Trophoblast cell (in vitro differentiated cells and primary cell): ENCODE measurements around the gene CLEC1B.

Experiments used
- DNase-seq, 2 donors: peaks; one replicate each; pipeline ENCODE4 v3.0.0-alpha.2; 2016
- H2AFZ ChIP-seq: 2 replicates; pipeline ENCODE4 v1.6.1; 2013; ENCODE audit warnings: low read length, moderate library complexity, mild to moderate bottlenecking; ENCODE audit not compliant: insufficient read depth, poor library complexity
- H2AK5ac ChIP-seq: 2 replicates; pipeline ENCODE4 v1.6.1; 2013; ENCODE audit warnings: mild to moderate bottlenecking, low read length
- H2BK120ac ChIP-seq: 2 replicates; pipeline ENCODE4 v1.6.1; 2013; ENCODE audit warnings: low read length, mild to moderate bottlenecking, moderate library complexity; ENCODE audit not compliant: insufficient read depth, poor library complexity
- H2BK12ac ChIP-seq: 2 replicates; pipeline ENCODE4 v1.6.1; 2013; ENCODE audit warnings: mild to moderate bottlenecking, low read length, moderate library complexity
- H2BK5ac ChIP-seq: 2 replicates; pipeline ENCODE4 v1.6.1; 2013; ENCODE audit warnings: low read length, low read depth, moderate library complexity, mild to moderate bottlenecking; ENCODE audit not compliant: poor library complexity
- H3K14ac ChIP-seq: 2 replicates; pipeline ENCODE4 v1.6.1; 2013; ENCODE audit warnings: mild to moderate bottlenecking, low read length
- H3K18ac ChIP-seq: 2 replicates; pipeline ENCODE4 v1.6.1; 2013; ENCODE audit warnings: mild to moderate bottlenecking, low read length
- H3K23ac ChIP-seq: 2 replicates; pipeline ENCODE4 v1.6.1; 2013; ENCODE audit warnings: low read length
- H3K27ac ChIP-seq: 2 replicates; pipeline ENCODE4 v1.5.1; 2013; ENCODE audit warnings: low read depth, mild to moderate bottlenecking, inconsistent platforms, low read length, moderate library complexity
- H3K27me3 ChIP-seq: 2 replicates; pipeline ENCODE4 v1.6.1; 2013; ENCODE audit warnings: inconsistent platforms, mild to moderate bottlenecking, low read length, moderate library complexity; ENCODE audit not compliant: insufficient read depth
- H3K36me3 ChIP-seq, 2 experiments: 1 replicate in 1 of 2; 2 replicates in 1 of 2; pipeline ENCODE4 v1.6.1; 2013; ENCODE audit warnings: low read length in 2 of 2, mild to moderate bottlenecking in 2 of 2, moderate library complexity in 1 of 2; ENCODE audit not compliant: insufficient read depth in 2 of 2, control insufficient read depth in 1 of 2
- H3K4ac ChIP-seq: 2 replicates; pipeline ENCODE4 v1.6.1; 2013; ENCODE audit warnings: low read depth, mild to moderate bottlenecking, low read length, moderate library complexity
- H3K4me1 ChIP-seq, 2 experiments: 1 replicate in 1 of 2; 2 replicates in 1 of 2; pipeline ENCODE4 v1.6.1; 2013; ENCODE audit warnings: low read length in 2 of 2, mild to moderate bottlenecking in 2 of 2, moderate library complexity in 1 of 2; ENCODE audit not compliant: insufficient read depth in 2 of 2, control insufficient read depth in 1 of 2
- H3K4me2 ChIP-seq: 2 replicates; pipeline ENCODE4 v1.6.1; 2013; ENCODE audit warnings: inconsistent platforms, mild to moderate bottlenecking, low read length, moderate library complexity
- H3K4me3 ChIP-seq: 2 replicates; pipeline ENCODE4 v1.5.1; 2013; ENCODE audit warnings: mild to moderate bottlenecking, low read depth, low read length, inconsistent platforms
- H3K79me1 ChIP-seq: one replicate; pipeline ENCODE4 v1.6.1; 2013; ENCODE audit warnings: low read length
- H3K79me2 ChIP-seq: 2 replicates; pipeline ENCODE4 v1.6.1; 2013; ENCODE audit warnings: low read length, mild to moderate bottlenecking; ENCODE audit not compliant: control insufficient read depth, insufficient read depth, poor library complexity
- H3K9ac ChIP-seq: 2 replicates; pipeline ENCODE4 v1.6.1; 2013; ENCODE audit warnings: mild to moderate bottlenecking, low read length
- H3K9me3 ChIP-seq: 2 replicates; pipeline ENCODE4 v1.6.1; 2013; ENCODE audit warnings: low read depth, mild to moderate bottlenecking, control low read depth, inconsistent platforms, low read length; ENCODE audit not compliant: insufficient read depth
- H4K12ac ChIP-seq: 2 replicates; pipeline ENCODE4 v1.6.1; 2013; ENCODE audit warnings: low read depth, mild to moderate bottlenecking, low read length, moderate library complexity
- H4K8ac ChIP-seq: 2 replicates; pipeline ENCODE4 v1.6.1; 2013; ENCODE audit warnings: low read depth, mild to moderate bottlenecking, low read length, moderate library complexity
- H4K91ac ChIP-seq: one replicate; pipeline ENCODE4 v1.6.1; 2013; ENCODE audit warnings: low read depth, mild to moderate bottlenecking, low read length, moderate library complexity
- WGBS: extraction: QIAGEN DNeasy Blood & Tissue Kit; methylation state at CpG from one replicate; pipeline ENCODE4 v1.1.7; 2013; ENCODE audit warnings: missing lambda C conversion rate; ENCODE audit not compliant: insufficient read length, insufficient coverage; ENCODE audit errors: extremely low coverage; 5-methylcytosine and 5-hydroxymethylcytosine counted together

The CLEC1B gene

GRCh38 chr12:10018386-10018785 lies 19.5 kb upstream of the CLEC1B start:
- H3K23ac ChIP-seq, result no peak overlapping the region
- no peaks in the 10 kb centered on the region for H3K9me3 ChIP-seq
- no peaks in the 10 kb centered on the region for H3K36me3 ChIP-seq
- no peak overlapping the region for H2BK120ac ChIP-seq
- no peak overlapping the region for H3K9ac ChIP-seq
- H3K18ac ChIP-seq, result no peak overlapping the region
- no peak overlapping the region for H2AFZ ChIP-seq
- DNase-seq, result no peak
- H4K91ac ChIP-seq, result no peak overlapping the region
- H3K27me3 ChIP-seq, result no peaks in the 10 kb centered on the region
- no peak overlapping the region for H3K14ac ChIP-seq
- no peaks in the 10 kb centered on the region for H3K79me1 ChIP-seq
- no peak overlapping the region for H2AK5ac ChIP-seq
- H3K27ac ChIP-seq, result no peak overlapping the region
- H3K4me2 ChIP-seq, result no peak overlapping the region
- no peak overlapping the region for H2BK5ac ChIP-seq
- H3K4me1 ChIP-seq, result no peaks in the 10 kb centered on the region
- H2BK12ac ChIP-seq, result no peak overlapping the region
- no CpG with 5 or more reads among the region's 5 CpGs for WGBS
- H3K4me3 ChIP-seq, result no peak overlapping the region
- no peak overlapping the region for H4K8ac ChIP-seq
- H3K79me2 ChIP-seq, result no peaks in the 10 kb centered on the region
- no peak overlapping the region for H3K4ac ChIP-seq
- no peak overlapping the region for H4K12ac ChIP-seq

GRCh38 chr12:10016881-10017280 lies 18.0 kb upstream of the CLEC1B start:
- Histone ChIP-seq H2BK12ac (no peak overlapping the region), H2BK5ac (no peak overlapping the region), H3K23ac (no peak overlapping the region), H4K8ac (no peak overlapping the region), H3K14ac (no peak overlapping the region), H2AK5ac (no peak overlapping the region), H3K27ac (no peak overlapping the region), H4K91ac (no peak overlapping the region), H4K12ac (no peak overlapping the region), H3K9me3 (no peaks in the 10 kb centered on the region), H2BK120ac (no peak overlapping the region), H3K4me1 (no peaks in the 10 kb centered on the region), H3K79me2 (no peaks in the 10 kb centered on the region), H3K27me3 (no peaks in the 10 kb centered on the region), H3K4me2 (no peak overlapping the region), H3K36me3 (no peaks in the 10 kb centered on the region), H3K79me1 (no peaks in the 10 kb centered on the region), H3K4me3 (no peak overlapping the region), H3K18ac (no peak overlapping the region), H3K4ac (no peak overlapping the region), H2AFZ (no peak overlapping the region), H3K9ac (no peak overlapping the region)
- DNase-seq, result peak in 1 of 2 donors; percentile 26
- no CpG with 5 or more reads among the region's 1 CpG for WGBS

- Histone ChIP-seq H3K4me3 (no peak overlapping the region), H3K4me2 (no peak overlapping the region), H3K36me3 (no peaks in the 10 kb centered on the region), H4K91ac (no peak overlapping the region), H2BK120ac (no peak overlapping the region), H3K27ac (no peak overlapping the region), H2BK5ac (no peak overlapping the region), H4K8ac (no peak overlapping the region), H2AFZ (no peak overlapping the region), H3K79me1 (no peaks in the 10 kb centered on the region), H3K18ac (no peak overlapping the region), H3K14ac (no peak overlapping the region), H3K23ac (no peak overlapping the region), H3K9ac (no peak overlapping the region), H3K4me1 (no peaks in the 10 kb centered on the region), H3K9me3 (no peaks in the 10 kb centered on the region), H3K4ac (no peak overlapping the region), H3K79me2 (no peaks in the 10 kb centered on the region), H2BK12ac (no peak overlapping the region), H4K12ac (no peak overlapping the region), H2AK5ac (no peak overlapping the region), H3K27me3 (no peaks in the 10 kb centered on the region)
- DNase-seq, result no peak
- WGBS, result no CpG with 5 or more reads among the region's 4 CpGs
These were observed 16.5 kb upstream of the CLEC1B start for GRCh38 chr12:10015450-10015849.

- Histone ChIP-seq H4K91ac (no peak overlapping the region), H2BK12ac (no peak overlapping the region), H4K12ac (no peak overlapping the region), H3K23ac (no peak overlapping the region), H3K27ac (no peak overlapping the region), H3K4me1 (no peaks in the 10 kb centered on the region), H2BK5ac (no peak overlapping the region), H3K9me3 (no peaks in the 10 kb centered on the region), H3K18ac (no peak overlapping the region), H4K8ac (no peak overlapping the region), H3K4me2 (no peak overlapping the region), H3K9ac (no peak overlapping the region), H2AFZ (no peak overlapping the region), H3K4ac (no peak overlapping the region), H3K79me1 (no peaks in the 10 kb centered on the region), H2BK120ac (no peak overlapping the region), H3K14ac (no peak overlapping the region), H3K36me3 (no peaks in the 10 kb centered on the region), H3K4me3 (no peak overlapping the region), H3K27me3 (no peaks in the 10 kb centered on the region), H3K79me2 (no peaks in the 10 kb centered on the region), H2AK5ac (no peak overlapping the region)
- no CpG with 5 or more reads among the region's 6 CpGs for WGBS
- DNase-seq, result no peak
These were observed 13.9 kb upstream of the CLEC1B start for GRCh38 chr12:10012630-10013330.
